Endothelial cell of umbilical vein (primary cell): Measurements from ENCODE around the gene PRXL2A. TPM values are rescaled to one million over a fixed set of nuclear protein-coding genes. Genes with fewer than 3 reads are reported as not detected.
A peak's percentile ranks its signal among the peaks of the same experiment; 100 is the strongest.

Experiments
- BruUV-seq: library from RNA; stranded (reverse); fragments of 400-500 nt; replicated peaks from 2 replicates; lab custom pipeline; 2021; lab: Mats Ljungman, UMichigan
- CTCF ChIA-PET: fragments of 300-600, 350-600 bp; sonication (Branson Sonifier 250); formaldehyde crosslinking; loops from one replicate; lab custom pipeline; 2021; ENCODE audit warnings: antibody characterized with exemption, inconsistent platforms; lab: Charles Lee
- POLR2A ChIA-PET: fragments of 300-600, 350-600 bp; sonication (Branson Sonifier 250); formaldehyde crosslinking; loops from one replicate; lab custom pipeline; 2021; ENCODE audit warnings: antibody characterized with exemption, inconsistent platforms; lab: Charles Lee
- DNase-seq: peaks from one replicate; pipeline ENCODE4 v3.0.0-alpha.2; 2011; ENCODE audit warnings: low read depth, low spot score
- FAIRE-seq: peaks from 2 replicates; lab custom pipeline; 2011; peaks lifted over from hg19 to GRCh38; lab: Jason Lieb, UNC
- H2AFZ ChIP-seq: 2 replicates; pipeline ENCODE4 v1.6.0; 2012; ENCODE audit warnings: low read depth, low read length, control low read depth, inconsistent platforms
- H3K27ac ChIP-seq: 2 replicates; pipeline ENCODE4 v1.5.1; 2011; ENCODE audit warnings: low read depth, mild to moderate bottlenecking, control low read depth, low read length, moderate library complexity; ENCODE audit not compliant: insufficient read depth
- H3K27me3 ChIP-seq, 2 experiments: 2 replicates each; pipeline versions ENCODE4 v1.6.0 to v1.6.1; 2011; ENCODE audit warnings: low read length in 2 of 2, mixed read lengths in 1 of 2; ENCODE audit not compliant: control insufficient read depth in 2 of 2, insufficient read depth in 2 of 2
- H3K36me3 ChIP-seq, 2 experiments: 2 replicates in 1 of 2; 3 replicates in 1 of 2; pipeline ENCODE4 v1.5.1; 2011; ENCODE audit warnings: low read length in 2 of 2, mild to moderate bottlenecking in 1 of 2, moderate library complexity in 1 of 2; ENCODE audit not compliant: control insufficient read depth in 2 of 2, insufficient read depth in 2 of 2; ENCODE audit errors: extremely low read depth in 1 of 2
- H3K4me1 ChIP-seq: 3 replicates; pipeline ENCODE4 v1.5.1; 2011; ENCODE audit warnings: mild to moderate bottlenecking, low read length; ENCODE audit not compliant: control insufficient read depth, insufficient read depth; ENCODE audit errors: extremely low read depth
- H3K4me2 ChIP-seq: 2 replicates; pipeline ENCODE4 v1.6.1; 2011; ENCODE audit warnings: low read length, control low read depth, mixed read lengths; ENCODE audit not compliant: insufficient read depth
- H3K4me3 ChIP-seq, 3 experiments: fragments of 200-600 bp in 1 of 3; sonication (generic), shearing (Covaris generic) in 1 of 3; replicated peaks in 1 of 3; 2 replicates each; pipeline ENCODE4 v1.5.1; 2011 to 2016; ENCODE audit warnings: control low read depth in 3 of 3, low read length in 3 of 3, mild to moderate bottlenecking in 2 of 3, inconsistent platforms in 1 of 3, low read depth in 1 of 3, moderate library complexity in 1 of 3; ENCODE audit not compliant: insufficient read depth in 1 of 3
- H3K79me2 ChIP-seq: 2 replicates; pipeline ENCODE4 v1.6.0; 2012; ENCODE audit warnings: low read length, inconsistent platforms; ENCODE audit not compliant: control insufficient read depth, insufficient read depth
- H3K9ac ChIP-seq: replicated peaks from 2 replicates; pipeline ENCODE3; 2011; ENCODE audit warnings: low read length, control low read depth; ENCODE audit not compliant: insufficient read depth; ENCODE audit errors: extremely low read depth
- H3K9me1 ChIP-seq: replicated peaks from 3 replicates; pipeline ENCODE4 v1.6.0; 2011; ENCODE audit warnings: mild to moderate bottlenecking, low read length; ENCODE audit not compliant: control insufficient read depth, insufficient read depth; ENCODE audit errors: extremely low read depth
- H3K9me3 ChIP-seq: replicated peaks from 2 replicates; pipeline ENCODE4 v1.5.1; 2012; ENCODE audit warnings: low read length, inconsistent platforms; ENCODE audit not compliant: control insufficient read depth, insufficient read depth
- H4K20me1 ChIP-seq: replicated peaks from 2 replicates; pipeline ENCODE3; 2011; ENCODE audit warnings: mild to moderate bottlenecking, low read length; ENCODE audit not compliant: control insufficient read depth, insufficient read depth; ENCODE audit errors: extremely low read depth
- EZH2 ChIP-seq: IDR thresholded peaks from 2 replicates; pipeline ENCODE4 v1.6.1; 2012; ENCODE audit warnings: borderline replicate concordance, low read depth, mild to moderate bottlenecking, moderate library complexity, low read length, inconsistent platforms; ENCODE audit not compliant: severe bottlenecking
- FOS ChIP-seq: IDR thresholded peaks from 2 replicates; pipeline ENCODE4 v1.6.1; 2011; ENCODE audit warnings: mild to moderate bottlenecking, low read length, moderate library complexity, borderline replicate concordance; ENCODE audit not compliant: insufficient read depth
- GATA2 ChIP-seq: IDR thresholded peaks from 2 replicates; pipeline ENCODE4 v1.7.0; 2011; ENCODE audit warnings: low read depth, mild to moderate bottlenecking, moderate library complexity, mixed read lengths, low read length; ENCODE audit not compliant: insufficient read length, insufficient read depth
- JUN ChIP-seq: IDR thresholded peaks from 2 replicates; pipeline ENCODE4 v1.6.1; 2011; ENCODE audit warnings: borderline replicate concordance, low read depth; ENCODE audit not compliant: insufficient read length, insufficient read depth
- MYC ChIP-seq: IDR thresholded peaks from one replicate; pipeline ENCODE4 v1.6.1; 2011; ENCODE audit warnings: mild to moderate bottlenecking, low read depth, low read length
- POLR2A ChIP-seq: IDR thresholded peaks from 2 replicates; pipeline ENCODE4 v1.6.1; 2012; ENCODE audit warnings: low read depth, mild to moderate bottlenecking, control low read depth, low read length
- POLR2AphosphoS5 ChIP-seq: IDR thresholded peaks from 2 replicates; pipeline ENCODE4 v1.6.1; 2012; ENCODE audit warnings: low read depth, mild to moderate bottlenecking, control low read depth, low read length, moderate library complexity; ENCODE audit not compliant: insufficient read depth
- dilution Hi-C: fragments of 300-500 bp; cut with MboI; formaldehyde crosslinking; loops from one replicate; pipeline ENCODE4 v1.15.0; 2019; ENCODE audit warnings: low sequenced_read_pairs; ENCODE audit not compliant: extremely low pct_ligation_motif_present
- intact Hi-C: fragments of 100-400 bp; cut with micrococcal nuclease; formaldehyde crosslinking; loops from one replicate; pipeline ENCODE4 v1.10.0; 2022
- polyA plus RNA-seq, 4 experiments: library from polyadenylated mRNA; depleted of rRNA in 3 of 4; stranded (reverse) in 3 of 4; unstranded in 1 of 4; fragments of >200 nt; gene quantifications; 2 replicates each; pipeline versions ENCODE4 v1.2.1 to v1.2.3, GENCODE V29; 2011 to 2012; ENCODE audit warnings: missing spikeins in 1 of 4
- total RNA-seq: library from RNA; stranded (reverse); gene quantifications from 2 replicates; pipeline ENCODE4 v1.2.3, GENCODE V29; 2021
- TF ChIP-seq, protein P1 (sequence below), 2 donors: IDR thresholded peaks; 1 replicate in 1 of 2; 2 replicates in 1 of 2; pipeline ENCODE4 v1.5.1; 2011; ENCODE audit warnings: low read length in 2 of 2, mild to moderate bottlenecking in 2 of 2, moderate library complexity in 2 of 2, control low read depth in 1 of 2, inconsistent platforms in 1 of 2, low read depth in 1 of 2; ENCODE audit not compliant: insufficient read depth in 1 of 2; ENCODE audit errors: extremely low read depth in 1 of 2
- TF ChIP-seq, protein P2 (sequence below): IDR thresholded peaks from 2 replicates; pipeline ENCODE4 v1.6.1; 2011; ENCODE audit not compliant: insufficient read depth, insufficient read length

Gene PRXL2A
- total and polyA plus RNA-seq, 2 donors (not counting 3 experiments of a cell fraction or from before 2014, with no cell fraction given), result 113 to 321 TPM

DNA sequence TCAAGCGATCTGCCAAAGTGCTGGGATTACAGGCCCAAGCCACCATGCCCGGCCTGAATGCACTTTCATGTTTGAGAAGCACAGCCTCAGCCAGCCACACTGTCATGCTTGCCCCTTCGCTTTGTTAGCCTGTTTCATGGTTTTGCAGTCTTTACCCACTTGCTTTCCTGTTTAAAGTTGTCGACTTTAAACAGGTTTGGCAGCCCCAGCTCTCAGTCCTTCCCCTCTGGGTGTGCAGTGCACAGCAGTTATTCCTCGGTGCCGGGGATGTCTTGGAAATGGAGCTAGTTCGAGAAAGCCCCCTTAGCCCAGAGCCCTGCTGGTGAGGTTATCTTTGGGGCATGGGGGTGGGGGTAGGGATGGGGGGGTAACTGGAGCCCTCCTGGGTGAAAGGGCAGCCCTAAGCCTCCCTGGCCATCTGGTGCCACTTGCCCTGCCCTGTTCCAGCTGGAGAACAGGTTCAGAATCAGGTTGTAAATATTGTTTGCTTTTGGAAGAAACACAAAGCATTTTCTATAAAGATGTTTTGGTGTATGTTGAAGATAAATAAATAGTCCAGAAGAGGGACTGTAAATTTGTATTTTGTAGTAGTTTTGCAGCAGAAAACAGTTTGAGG, 60.6 kb downstream of the PRXL2A start:
- ChIA-PET POLR2A (interaction anchor here (0.7 to 1.1 kb wide), 2 partner anchors 9 to 24 kb away, joined by 3 to 6 read pairs; no protein-coding TSS in a partner anchor), CTCF (interaction anchor here (1.1 to 37.4 kb wide), 5 partner anchors 8 to 37 kb away, joined by 3 to 1118 read pairs (median 5); no protein-coding TSS in a partner anchor)
- no TSS peak for BruUV-seq
- H3K4me3 ChIP-seq, result no peak overlapping the region
- no peaks in the 10 kb centered on the region for H4K20me1 ChIP-seq
- H2AFZ ChIP-seq, result no peak overlapping the region
- TF ChIP-seq EZH2 (no peak), GATA2 (no peak), FOS (no peak), JUN (no peak), POLR2A (no peak), POLR2AphosphoS5 (no peak), MYC (no peak)
- TF ChIP-seq, protein P1, sequence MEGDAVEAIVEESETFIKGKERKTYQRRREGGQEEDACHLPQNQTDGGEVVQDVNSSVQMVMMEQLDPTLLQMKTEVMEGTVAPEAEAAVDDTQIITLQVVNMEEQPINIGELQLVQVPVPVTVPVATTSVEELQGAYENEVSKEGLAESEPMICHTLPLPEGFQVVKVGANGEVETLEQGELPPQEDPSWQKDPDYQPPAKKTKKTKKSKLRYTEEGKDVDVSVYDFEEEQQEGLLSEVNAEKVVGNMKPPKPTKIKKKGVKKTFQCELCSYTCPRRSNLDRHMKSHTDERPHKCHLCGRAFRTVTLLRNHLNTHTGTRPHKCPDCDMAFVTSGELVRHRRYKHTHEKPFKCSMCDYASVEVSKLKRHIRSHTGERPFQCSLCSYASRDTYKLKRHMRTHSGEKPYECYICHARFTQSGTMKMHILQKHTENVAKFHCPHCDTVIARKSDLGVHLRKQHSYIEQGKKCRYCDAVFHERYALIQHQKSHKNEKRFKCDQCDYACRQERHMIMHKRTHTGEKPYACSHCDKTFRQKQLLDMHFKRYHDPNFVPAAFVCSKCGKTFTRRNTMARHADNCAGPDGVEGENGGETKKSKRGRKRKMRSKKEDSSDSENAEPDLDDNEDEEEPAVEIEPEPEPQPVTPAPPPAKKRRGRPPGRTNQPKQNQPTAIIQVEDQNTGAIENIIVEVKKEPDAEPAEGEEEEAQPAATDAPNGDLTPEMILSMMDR (IDR thresholded peaks at IDR 0.05; ENCODE audit: extremely low read depth in 1 of 2, insufficient read depth in 1 of 2, low read depth in 1 of 2, low read length in 2 of 2), result no peak
- TF ChIP-seq, protein P2, sequence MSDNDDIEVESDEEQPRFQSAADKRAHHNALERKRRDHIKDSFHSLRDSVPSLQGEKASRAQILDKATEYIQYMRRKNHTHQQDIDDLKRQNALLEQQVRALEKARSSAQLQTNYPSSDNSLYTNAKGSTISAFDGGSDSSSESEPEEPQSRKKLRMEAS, result no peak
- H3K9me3 ChIP-seq, result no peaks in the 10 kb centered on the region
- DNase-seq (no peak), FAIRE-seq (no peak)
- intact Hi-C loops (loop anchor here (1.0 to 2.0 kb wide), 2 partner anchors 14 to 40 kb away; partner anchors contain the start of gene TSPAN14), dilution Hi-C loops (no loop called here)
- peaks cover 8 to 15% of the 10 kb centered on the region in 2 experiments for H3K36me3 ChIP-seq
- no peaks in the 10 kb centered on the region for H3K27me3 ChIP-seq
- H3K4me2 ChIP-seq, result peak overlapping the region; percentile 43
- H3K9me1 ChIP-seq, result no peaks in the 10 kb centered on the region
- H3K27ac ChIP-seq, result peak overlapping the region; percentile 79
- H3K9ac ChIP-seq, result peak overlapping the region; percentile 78
- H3K79me2 ChIP-seq, result peaks cover 100% of the 10 kb centered on the region
- peaks cover 95% of the 10 kb centered on the region for H3K4me1 ChIP-seq
